Right lobe of liver (tissue), 4 donors: ENCODE results near the gene AK3.
"Not testable (repeated sequence)": the region's sequence is repeated elsewhere in the genome, so short reads cannot be mapped to it uniquely, and the experiment has no call there.

Experiments
- CTCF ChIP-seq, 4 donors: fragments of 200-600 bp in 3 of 4; fragments of 450-650 bp in 1 of 4; IDR thresholded peaks; one replicate each; pipeline versions ENCODE4 v1.5.1 to v1.8.0; 2016 to 2022; ENCODE audit warnings: antibody characterized with exemption in 4 of 4, mild to moderate bottlenecking in 2 of 4
- POLR2A ChIP-seq: fragments of 450-650 bp; IDR thresholded peaks from one replicate; pipeline ENCODE4 v1.6.1; 2017; ENCODE audit warnings: antibody characterized with exemption, mild to moderate bottlenecking
- donor health status: DM: no; HTN: no; CAD: no.
- donor health status: DM: no; HTN: no; CAD: no.
- donor health status: DM: no; HTN: yes; CAD: no.

GRCh38 chr9:4774958-4775357, 34.0 kb upstream of the AK3 start:
- TF ChIP-seq CTCF (IDR thresholded peaks at IDR 0.05); POLR2A: not testable (repeated sequence)
